A673 (cell line): Measurements from ENCODE around the gene PPA2.
"Not testable (repeated sequence)": the region's sequence is repeated elsewhere in the genome, so short reads cannot be mapped to it uniquely, and the experiment has no call there.

ENCODE experiments used
- EZH2 ChIP-seq: fragments of 200-600 bp; sonication (generic); IDR thresholded peaks from 2 replicates; pipeline ENCODE4 v1.6.1; 2017; ENCODE audit warnings: borderline replicate concordance, low read depth, mild to moderate bottlenecking, mixed read lengths, antibody characterized with exemption, low read length; ENCODE audit not compliant: poor library complexity, severe bottlenecking
- TF ChIP-seq, protein P1 (sequence below): fragments of 300-800, 200-600 bp; sonication (generic); conservative IDR thresholded peaks from 2 replicates; pipeline ENCODE4 v1.5.1; 2017; ENCODE audit warnings: low read depth, mild to moderate bottlenecking, antibody characterized with exemption, low read length, moderate library complexity, mixed read lengths

DNA sequence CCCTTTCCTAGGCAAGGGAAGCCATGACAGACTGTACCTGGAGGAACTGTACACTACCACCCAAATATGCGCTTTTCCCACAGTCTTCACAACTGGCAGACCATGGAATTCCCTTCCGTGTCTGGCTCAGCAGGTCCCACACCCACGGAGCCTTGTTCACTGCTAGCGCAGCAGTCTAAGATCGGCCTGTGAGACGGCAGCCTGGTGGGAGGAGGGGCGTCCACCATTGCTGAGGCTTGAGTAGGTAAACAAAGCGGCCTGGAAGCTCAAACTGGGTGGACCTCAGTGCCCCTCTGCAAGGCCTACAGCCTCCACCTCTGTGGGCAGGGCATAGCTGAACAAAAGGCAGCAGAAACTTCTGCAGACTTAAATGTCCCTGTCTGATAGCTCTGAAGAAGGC is 64.7 kb downstream of the PPA2 start:
- not testable (repeated sequence) for TF ChIP-seq EZH2
- TF ChIP-seq, protein P1, sequence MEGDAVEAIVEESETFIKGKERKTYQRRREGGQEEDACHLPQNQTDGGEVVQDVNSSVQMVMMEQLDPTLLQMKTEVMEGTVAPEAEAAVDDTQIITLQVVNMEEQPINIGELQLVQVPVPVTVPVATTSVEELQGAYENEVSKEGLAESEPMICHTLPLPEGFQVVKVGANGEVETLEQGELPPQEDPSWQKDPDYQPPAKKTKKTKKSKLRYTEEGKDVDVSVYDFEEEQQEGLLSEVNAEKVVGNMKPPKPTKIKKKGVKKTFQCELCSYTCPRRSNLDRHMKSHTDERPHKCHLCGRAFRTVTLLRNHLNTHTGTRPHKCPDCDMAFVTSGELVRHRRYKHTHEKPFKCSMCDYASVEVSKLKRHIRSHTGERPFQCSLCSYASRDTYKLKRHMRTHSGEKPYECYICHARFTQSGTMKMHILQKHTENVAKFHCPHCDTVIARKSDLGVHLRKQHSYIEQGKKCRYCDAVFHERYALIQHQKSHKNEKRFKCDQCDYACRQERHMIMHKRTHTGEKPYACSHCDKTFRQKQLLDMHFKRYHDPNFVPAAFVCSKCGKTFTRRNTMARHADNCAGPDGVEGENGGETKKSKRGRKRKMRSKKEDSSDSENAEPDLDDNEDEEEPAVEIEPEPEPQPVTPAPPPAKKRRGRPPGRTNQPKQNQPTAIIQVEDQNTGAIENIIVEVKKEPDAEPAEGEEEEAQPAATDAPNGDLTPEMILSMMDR: not testable (repeated sequence)
